Chondrocyte (in vitro differentiated cells): ENCODE data around the gene MYT1. TPM values are rescaled to one million over a fixed set of nuclear protein-coding genes. Genes with fewer than 3 reads are reported as not detected.

Experiments
- DNase-seq: peaks from one replicate; pipeline ENCODE4 v3.0.0; 2021; ENCODE audit warnings: mixed read lengths, low spot score
- H3K27ac Mint-ChIP-seq: one replicate; pipeline ENCODE4 v1.8.0; 2021; ENCODE audit warnings: mild to moderate bottlenecking, moderate library complexity, mixed read lengths; ENCODE audit not compliant: unreplicated experiment
- H3K27me3 Mint-ChIP-seq: 2 replicates; pipeline ENCODE4 v1.8.0; 2021; ENCODE audit warnings: low read depth, mixed read lengths
- H3K36me3 Mint-ChIP-seq: 2 replicates; pipeline ENCODE4 v1.8.0; 2021; ENCODE audit warnings: low read depth, mixed read lengths
- H3K4me1 Mint-ChIP-seq: 2 replicates; pipeline ENCODE4 v1.8.0; 2021; ENCODE audit warnings: low read depth, mild to moderate bottlenecking, mixed read lengths
- H3K4me3 Mint-ChIP-seq: one replicate; pipeline ENCODE4 v1.8.0; 2021; ENCODE audit warnings: mild to moderate bottlenecking, moderate library complexity, mixed read lengths; ENCODE audit not compliant: unreplicated experiment
- H3K9me3 Mint-ChIP-seq: 2 replicates; pipeline ENCODE4 v1.8.0; 2021; ENCODE audit warnings: low read depth, mixed read lengths
- CTCF ChIP-seq: fragments of 200-600 bp; sonication (generic); IDR thresholded peaks from 2 replicates; pipeline ENCODE4 v1.5.0; 2021; ENCODE audit warnings: antibody characterized with exemption, mild to moderate bottlenecking, moderate library complexity
- total RNA-seq: library from RNA; stranded (reverse); gene quantifications from 3 replicates; pipeline ENCODE4 v1.2.1, GENCODE V29; 2021

The MYT1 gene
- total RNA-seq, 1 donor from 2014 or later, result not detected

- no peak overlapping the region for H3K27ac Mint-ChIP-seq
Observed at GRCh38 chr20:64150756-64151632, 13.3 kb upstream of the MYT1 start.

GRCh38 chr20:64151633-64152530, 12.4 kb upstream of the MYT1 start:
- no peak for TF ChIP-seq CTCF
- Mint-ChIP-seq H3K36me3 (no peaks in the 10 kb centered on the region), H3K4me3 (no peak overlapping the region), H3K27me3 (peaks cover 22% of the 10 kb centered on the region), H3K4me1 (no peaks in the 10 kb centered on the region), H3K27ac (no peak overlapping the region), H3K9me3 (no peaks in the 10 kb centered on the region)
- peak; percentile 42 for DNase-seq

More at GRCh38 chr20:64150756-64151632, 13.3 kb upstream of the MYT1 start:
- H3K36me3 Mint-ChIP-seq, result no peaks in the 10 kb centered on the region
- no peaks in the 10 kb centered on the region for H3K9me3 Mint-ChIP-seq
- peaks cover 19% of the 10 kb centered on the region for H3K27me3 Mint-ChIP-seq
- no peak overlapping the region for H3K4me3 Mint-ChIP-seq
- no peak for TF ChIP-seq CTCF
- H3K4me1 Mint-ChIP-seq, result no peaks in the 10 kb centered on the region
- peak; percentile 55 for DNase-seq

- Mint-ChIP-seq H3K4me3 (no peak overlapping the region), H3K27me3 (peaks cover 15% of the 10 kb centered on the region), H3K9me3 (no peaks in the 10 kb centered on the region), H3K36me3 (no peaks in the 10 kb centered on the region), H3K27ac (no peak overlapping the region), H3K4me1 (no peaks in the 10 kb centered on the region)
- no peak for TF ChIP-seq CTCF
- DNase-seq, result peak; percentile 56
Observed at GRCh38 chr20:64152906-64153305, 11.3 kb upstream of the MYT1 start.

GRCh38 chr20:64153410-64153809, 10.8 kb upstream of the MYT1 start:
- DNase-seq, result no peak
- H3K27ac Mint-ChIP-seq, result no peak overlapping the region
- H3K36me3 Mint-ChIP-seq, result no peaks in the 10 kb centered on the region
- H3K27me3 Mint-ChIP-seq, result peaks cover 11% of the 10 kb centered on the region
- no peak overlapping the region for H3K4me3 Mint-ChIP-seq
- no peaks in the 10 kb centered on the region for H3K9me3 Mint-ChIP-seq
- TF ChIP-seq CTCF, result no peak
- no peaks in the 10 kb centered on the region for H3K4me1 Mint-ChIP-seq
